OCI-LY7 (cell line): ENCODE measurements around the gene CD226. TPM values are rescaled to one million over a fixed set of nuclear protein-coding genes. Genes with fewer than 3 reads are reported as not detected.

ENCODE experiments used
- BruUV-seq: library from RNA; stranded (reverse); fragments of 400-500 nt; replicated peaks from 2 replicates; lab custom pipeline; 2021; lab: Mats Ljungman, UMichigan
- CTCF ChIA-PET: fragments of 300-600 bp; sonication (Branson Sonifier 250); formaldehyde crosslinking; loops from one replicate; lab custom pipeline; 2022; ENCODE audit warnings: antibody characterized with exemption; ENCODE audit not compliant: unreplicated experiment; lab: Charles Lee
- POLR2A ChIA-PET: fragments of 300-600 bp; sonication (Branson Sonifier 250); formaldehyde crosslinking; loops from one replicate; lab custom pipeline; 2022; ENCODE audit warnings: antibody characterized with exemption; lab: Charles Lee
- DNase-seq: peaks from one replicate; pipeline ENCODE4 v3.0.0-alpha.2; 2015; ENCODE audit warnings: low spot score
- H2AFZ ChIP-seq: fragments of 200-600 bp; sonication (generic), shearing (Covaris generic); 2 replicates; pipeline ENCODE4 v1.6.1; 2014; ENCODE audit warnings: mild to moderate bottlenecking, antibody characterized with exemption, low read length, moderate library complexity
- H3K27ac ChIP-seq: fragments of 200-600 bp; sonication (generic); 2 replicates; pipeline ENCODE4 v1.5.1; 2014; ENCODE audit warnings: mixed run types, low read depth, mild to moderate bottlenecking, moderate library complexity, low read length, inconsistent platforms; ENCODE audit not compliant: poor library complexity, severe bottlenecking
- H3K36me3 ChIP-seq: fragments of 200-600 bp; sonication (generic); 2 replicates; pipeline ENCODE4 v1.6.1; 2014; ENCODE audit warnings: mild to moderate bottlenecking, antibody characterized with exemption, low read length, moderate library complexity, mixed read lengths; ENCODE audit not compliant: insufficient read depth
- H3K4me1 ChIP-seq: fragments of 200-600 bp; sonication (generic); 2 replicates; pipeline ENCODE4 v1.5.1; 2014; ENCODE audit warnings: mild to moderate bottlenecking, low read length; ENCODE audit not compliant: insufficient read depth, poor library complexity, severe bottlenecking
- H3K4me2 ChIP-seq: fragments of 200-600 bp; sonication (generic); 2 replicates; pipeline ENCODE4 v1.6.1; 2014; ENCODE audit warnings: mild to moderate bottlenecking, low read length
- H3K4me3 ChIP-seq: fragments of 200-600 bp; sonication (generic); 2 replicates; pipeline ENCODE4 v1.5.1; 2014; ENCODE audit warnings: mild to moderate bottlenecking, low read depth, low read length; ENCODE audit not compliant: poor library complexity, severe bottlenecking
- H3K79me2 ChIP-seq: fragments of 200-600 bp; sonication (generic); 2 replicates; pipeline ENCODE4 v1.6.1; 2016; ENCODE audit warnings: low read depth, mild to moderate bottlenecking, low read length, moderate library complexity, mixed read lengths; ENCODE audit not compliant: insufficient read depth
- H3K9me2 ChIP-seq: fragments of 200-600 bp; sonication (generic); 2 replicates; pipeline ENCODE4 v1.6.1; 2016; ENCODE audit warnings: mild to moderate bottlenecking, low read length, mixed read lengths; ENCODE audit not compliant: insufficient read depth
- H3K9me3 ChIP-seq: fragments of 200-600 bp; sonication (generic); 2 replicates; pipeline ENCODE4 v1.6.1; 2014; ENCODE audit warnings: mild to moderate bottlenecking, mixed run types, low read length, mixed read lengths
- H4K20me1 ChIP-seq: fragments of 200-600 bp; sonication (generic); 2 replicates; pipeline ENCODE4 v1.6.1; 2014; ENCODE audit warnings: mild to moderate bottlenecking, antibody characterized with exemption, low read length, moderate library complexity, mixed read lengths; ENCODE audit not compliant: insufficient read depth
- EZH2phosphoT487 ChIP-seq: fragments of 200-600 bp; sonication (generic); IDR thresholded peaks from 2 replicates; pipeline ENCODE4 v1.6.1; 2018; ENCODE audit warnings: low read depth, borderline replicate concordance, mild to moderate bottlenecking, mixed run types, antibody characterized with exemption, low read length, moderate library complexity, mixed read lengths
- intact Hi-C: fragments of 100-400 bp; cut with micrococcal nuclease; formaldehyde crosslinking; loops from one replicate; pipeline ENCODE4 v1.10.0; 2022; ENCODE audit not compliant: unreplicated experiment
- total RNA-seq, 2 experiments: library from RNA; depleted of rRNA in 1 of 2; stranded (reverse); fragments of >200 nt in 1 of 2; shearing (Covaris generic) in 1 of 2; gene quantifications; 2 replicates each; pipeline ENCODE4 v1.2.3, GENCODE V29; 2014 to 2022
- TF ChIP-seq, protein P1 (sequence below): fragments of 200-600 bp; sonication (generic); conservative IDR thresholded peaks from 2 replicates; pipeline ENCODE4 v1.5.1; 2014; ENCODE audit warnings: mild to moderate bottlenecking, antibody characterized with exemption, low read length, moderate library complexity, mixed read lengths

Gene CD226
- total RNA-seq, 2 experiments from 2014 or later: 0.25 TPM; not detected in 1

DNA sequence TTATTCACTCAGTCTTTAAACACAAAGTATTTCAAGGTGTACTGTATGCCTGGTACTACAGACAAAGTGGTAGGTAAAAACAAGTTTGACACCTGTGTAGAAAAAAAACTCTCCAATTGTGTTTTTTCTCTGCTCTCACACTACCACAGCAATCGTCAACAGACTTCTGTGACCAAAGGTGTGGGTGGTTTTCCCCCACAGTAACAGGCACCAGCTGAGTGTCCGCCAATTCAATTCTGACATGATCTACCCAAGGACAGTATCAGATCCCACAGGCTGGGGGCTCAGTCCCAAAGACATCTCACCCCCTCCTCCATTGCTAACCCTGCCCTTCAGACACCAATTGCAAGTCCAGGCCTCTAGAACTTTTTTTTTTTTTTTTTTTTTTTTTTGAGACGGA is 71.2 kb downstream of the CD226 start:
- BruUV-seq: no TSS peak
- no peak overlapping the region for H3K4me3 ChIP-seq
- intact Hi-C loops: no loop called here
- H3K27ac ChIP-seq: no peak overlapping the region
- H3K4me1 ChIP-seq: no peaks in the 10 kb centered on the region
- POLR2A ChIA-PET: no interaction called here
- H3K36me3 ChIP-seq: no peaks in the 10 kb centered on the region
- no peaks in the 10 kb centered on the region for H3K79me2 ChIP-seq
- H4K20me1 ChIP-seq: no peaks in the 10 kb centered on the region
- DNase-seq: no peak
- CTCF ChIA-PET: no interaction called here
- H3K9me3 ChIP-seq: no peaks in the 10 kb centered on the region
- no peak overlapping the region for H3K4me2 ChIP-seq
- H2AFZ ChIP-seq: no peak overlapping the region
- TF ChIP-seq, protein P1, sequence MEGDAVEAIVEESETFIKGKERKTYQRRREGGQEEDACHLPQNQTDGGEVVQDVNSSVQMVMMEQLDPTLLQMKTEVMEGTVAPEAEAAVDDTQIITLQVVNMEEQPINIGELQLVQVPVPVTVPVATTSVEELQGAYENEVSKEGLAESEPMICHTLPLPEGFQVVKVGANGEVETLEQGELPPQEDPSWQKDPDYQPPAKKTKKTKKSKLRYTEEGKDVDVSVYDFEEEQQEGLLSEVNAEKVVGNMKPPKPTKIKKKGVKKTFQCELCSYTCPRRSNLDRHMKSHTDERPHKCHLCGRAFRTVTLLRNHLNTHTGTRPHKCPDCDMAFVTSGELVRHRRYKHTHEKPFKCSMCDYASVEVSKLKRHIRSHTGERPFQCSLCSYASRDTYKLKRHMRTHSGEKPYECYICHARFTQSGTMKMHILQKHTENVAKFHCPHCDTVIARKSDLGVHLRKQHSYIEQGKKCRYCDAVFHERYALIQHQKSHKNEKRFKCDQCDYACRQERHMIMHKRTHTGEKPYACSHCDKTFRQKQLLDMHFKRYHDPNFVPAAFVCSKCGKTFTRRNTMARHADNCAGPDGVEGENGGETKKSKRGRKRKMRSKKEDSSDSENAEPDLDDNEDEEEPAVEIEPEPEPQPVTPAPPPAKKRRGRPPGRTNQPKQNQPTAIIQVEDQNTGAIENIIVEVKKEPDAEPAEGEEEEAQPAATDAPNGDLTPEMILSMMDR: no peak
- TF ChIP-seq EZH2phosphoT487: no peak
- no peaks in the 10 kb centered on the region for H3K9me2 ChIP-seq

DNA sequence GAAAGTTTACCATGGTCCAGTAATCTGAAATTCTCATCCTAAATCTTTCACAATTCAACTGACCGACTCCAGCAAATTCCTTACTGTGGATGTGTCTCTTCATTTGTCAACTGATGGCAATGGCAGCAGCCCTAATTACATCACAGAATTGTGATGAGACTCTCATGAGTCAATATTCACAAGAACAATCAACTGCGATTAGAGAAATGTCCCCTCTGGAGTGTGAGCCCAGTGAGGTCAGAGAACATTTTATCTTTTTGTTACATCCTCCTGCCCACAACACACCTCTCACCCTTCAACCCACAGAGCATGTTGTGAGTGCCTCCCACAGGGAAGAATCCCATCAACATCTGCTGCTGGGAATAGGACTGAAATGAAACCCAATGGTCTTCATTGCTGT is 73.6 kb downstream of the CD226 start:
- ChIA-PET POLR2A (no interaction called here), CTCF (no interaction called here)
- Histone ChIP-seq H3K4me2 (no peak overlapping the region), H3K27ac (no peak overlapping the region), H2AFZ (no peak overlapping the region), H3K79me2 (no peaks in the 10 kb centered on the region), H3K9me3 (no peaks in the 10 kb centered on the region), H3K4me1 (no peaks in the 10 kb centered on the region), H3K4me3 (no peak overlapping the region), H3K9me2 (no peaks in the 10 kb centered on the region), H4K20me1 (no peaks in the 10 kb centered on the region), H3K36me3 (no peaks in the 10 kb centered on the region)
- intact Hi-C loops: no loop called here
- TF ChIP-seq EZH2phosphoT487: no peak
- TF ChIP-seq, protein P1: no peak
- no TSS peak for BruUV-seq
- DNase-seq: no peak

DNA sequence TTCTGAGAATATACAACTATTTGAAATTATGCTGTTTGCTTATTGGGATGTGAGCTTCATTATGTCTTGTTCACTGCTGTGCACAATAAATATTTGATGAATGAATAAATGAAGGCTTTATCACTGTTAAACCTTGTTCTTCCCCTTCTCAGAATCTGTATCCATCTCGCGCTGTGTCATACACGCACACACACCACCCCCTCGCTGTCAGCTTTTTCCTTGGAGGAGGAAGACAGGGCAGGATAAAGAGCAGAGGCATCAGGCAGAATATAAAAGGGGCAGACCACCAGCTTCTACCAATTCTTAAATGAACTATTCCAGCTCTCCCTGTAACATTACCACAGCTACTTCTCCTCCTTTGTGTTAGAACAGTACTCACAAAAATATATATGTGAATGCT is 75.0 kb downstream of the CD226 start:
- ChIA-PET POLR2A (interaction anchor here (0.6 to 0.7 kb wide), 2 partner anchors 96 to 117 kb away, joined by 3 to 4 read pairs; no protein-coding TSS in a partner anchor), CTCF (no interaction called here)
- TF ChIP-seq, protein P1: no peak
- TF ChIP-seq EZH2phosphoT487: no peak
- no peak for DNase-seq
- Histone ChIP-seq H3K79me2 (no peaks in the 10 kb centered on the region), H3K36me3 (no peaks in the 10 kb centered on the region), H3K27ac (no peak overlapping the region), H2AFZ (no peak overlapping the region), H3K4me3 (no peak overlapping the region), H4K20me1 (no peaks in the 10 kb centered on the region), H3K9me3 (no peaks in the 10 kb centered on the region), H3K9me2 (no peaks in the 10 kb centered on the region), H3K4me1 (no peaks in the 10 kb centered on the region), H3K4me2 (no peak overlapping the region)
- intact Hi-C loops: no loop called here
- no TSS peak for BruUV-seq
